Activated naive CD4-positive, alpha-beta T cell treated with Interleukin-2 at 50 U/mL for 16 hours (primary cell): ENCODE data around the gene NEDD8.

Source experiments
- DNase-seq: peaks from one replicate; pipeline ENCODE4 v3.0.0-alpha.2; 2020

The NEDD8 gene

GRCh38 chr14:24194186-24194872, 37.8 kb downstream of the NEDD8 start:
- DNase-seq: no peak

- no peak for DNase-seq
Observed at GRCh38 chr14:24192933-24193332, 39.2 kb downstream of the NEDD8 start.

GRCh38 chr14:24190416-24190815, 41.8 kb downstream of the NEDD8 start:
- DNase-seq: no peak

- DNase-seq: no peak
Observed at GRCh38 chr14:24189460-24189859, 42.7 kb downstream of the NEDD8 start.

- no peak for DNase-seq
Observed at GRCh38 chr14:24189059-24189375, 43.1 kb downstream of the NEDD8 start.

GRCh38 chr14:24188251-24189058, 43.7 kb downstream of the NEDD8 start, which contains the start of gene IPO4:
Gene IPO4, minus strand, starts transcription at chr14:24188816. Its CDS starts 29 bp downstream, at chr14:24188787.
- peak; percentile 95 for DNase-seq

- no peak for DNase-seq
Observed at GRCh38 chr14:24187539-24187915, 44.6 kb downstream of the NEDD8 start.

- no peak for DNase-seq
Observed at GRCh38 chr14:24186831-24187538, 45.2 kb downstream of the NEDD8 start.

- no peak for DNase-seq
Observed at GRCh38 chr14:24185741-24186140, 46.4 kb downstream of the NEDD8 start.

GRCh38 chr14:24185026-24185425, 47.1 kb downstream of the NEDD8 start:
- DNase-seq: no peak

GRCh38 chr14:24184104-24184970, 47.8 kb downstream of the NEDD8 start:
- DNase-seq: no peak

- DNase-seq: no peak
Observed at GRCh38 chr14:24183014-24183481, 49.1 kb downstream of the NEDD8 start.

- no peak for DNase-seq
Observed at GRCh38 chr14:24182110-24182882, 49.9 kb downstream of the NEDD8 start.

GRCh38 chr14:24181371-24182077, 50.6 kb downstream of the NEDD8 start:
- no peak for DNase-seq

GRCh38 chr14:24179961-24180796, 52.0 kb downstream of the NEDD8 start:
- DNase-seq: no peak

GRCh38 chr14:24179294-24179960, 52.7 kb downstream of the NEDD8 start:
- no peak for DNase-seq

- DNase-seq: no peak
Observed at GRCh38 chr14:24178399-24179178, 53.6 kb downstream of the NEDD8 start.

GRCh38 chr14:24177891-24178290, 54.3 kb downstream of the NEDD8 start:
- DNase-seq: no peak
